K562 (cell line): ENCODE data around the gene ASZ1. TPM values are rescaled to one million over a fixed set of nuclear protein-coding genes. Genes with fewer than 3 reads are reported as not detected.

Source experiments
- ATAC-seq: fragments of 200-7000 bp; cut with Tn5 transposase; 3 replicates; pipeline ENCODE4 v1.9.1; 2020; ENCODE audit warnings: moderate library complexity
- BruUV-seq: library from RNA; stranded (reverse); fragments of 400-500 nt; replicated peaks from 2 replicates; lab custom pipeline; 2021; lab: Mats Ljungman, UMichigan
- CTCF ChIA-PET: fragments of 300-600 bp; formaldehyde crosslinking; extraction: SDS; loops from one replicate; lab custom pipeline; 2021; ENCODE audit warnings: low intra/inter-chr PET ratio; lab: Yijun Ruan, JAX
- POLR2A ChIA-PET: fragments of 300-600, 350-650 bp; sonication (Branson Sonifier 250); formaldehyde crosslinking; extraction: SDS; loops from one replicate; lab custom pipeline; 2021; ENCODE audit warnings: antibody characterized with exemption, inconsistent platforms; lab: Yijun Ruan, JAX
- DNase-seq, 4 experiments: peaks; one replicate each; pipeline versions ENCODE4 v3.0.0 to v3.0.0-alpha.2; 2011 to 2018; ENCODE audit warnings: low spot score in 3 of 4, mixed read lengths in 3 of 4; ENCODE audit errors: extremely low read depth in 1 of 4
- FAIRE-seq: peaks from 2 replicates; lab custom pipeline; 2011; peaks lifted over from hg19 to GRCh38; lab: Jason Lieb, UNC
- H2AFZ ChIP-seq: 2 replicates; pipeline ENCODE4 v1.6.0; 2011; ENCODE audit warnings: low read depth, low read length, control low read depth, inconsistent platforms
- H3K27ac ChIP-seq: fragments of 200-600 bp; 3 replicates; pipeline ENCODE4 v1.8.0; 2011; ENCODE audit warnings: low read depth, mild to moderate bottlenecking, control low read depth, inconsistent platforms, low read length, moderate library complexity, mixed read lengths; ENCODE audit errors: extremely low read depth
- H3K27me3 ChIP-seq, 2 experiments: fragments of 300-600 bp in 1 of 2; 2 replicates in 1 of 2; 3 replicates in 1 of 2; pipeline versions ENCODE4 v1.6.0 to v1.8.0; 2011; ENCODE audit warnings: inconsistent platforms in 2 of 2, low read length in 2 of 2, mild to moderate bottlenecking in 1 of 2, mixed read lengths in 1 of 2, moderate library complexity in 1 of 2; ENCODE audit not compliant: control insufficient read depth in 2 of 2, insufficient read depth in 2 of 2
- H3K36me3 ChIP-seq: fragments of 300-600 bp; 3 replicates; pipeline ENCODE4 v1.8.0; 2011; ENCODE audit warnings: mild to moderate bottlenecking, low read length, inconsistent platforms; ENCODE audit not compliant: control insufficient read depth, insufficient read depth
- H3K4me1 ChIP-seq, 2 experiments: fragments of 200-600 bp in 1 of 2; replicated peaks in 1 of 2; 2 replicates in 1 of 2; 3 replicates in 1 of 2; pipeline versions ENCODE4 v1.5.1 to v1.8.0; 2011; ENCODE audit warnings: inconsistent platforms in 2 of 2, low read length in 2 of 2, mild to moderate bottlenecking in 1 of 2, mixed read lengths in 1 of 2, moderate library complexity in 1 of 2; ENCODE audit not compliant: control insufficient read depth in 2 of 2, insufficient read depth in 2 of 2
- H3K4me2 ChIP-seq: 2 replicates; pipeline ENCODE4 v1.6.1; 2011; ENCODE audit warnings: low read length, control low read depth, inconsistent platforms, mixed read lengths; ENCODE audit not compliant: insufficient read depth
- H3K4me3 ChIP-seq: fragments of 200-600 bp; sonication (generic), shearing (Covaris generic); 2 replicates; pipeline ENCODE4 v1.5.1; 2016; ENCODE audit warnings: control low read depth, inconsistent platforms
- H3K79me2 ChIP-seq: fragments of 200-600 bp; 3 replicates; pipeline ENCODE4 v1.8.0; 2011; ENCODE audit warnings: low read length, inconsistent platforms; ENCODE audit not compliant: control insufficient read depth, insufficient read depth
- H3K9ac ChIP-seq, 2 experiments: 2 replicates each; pipeline versions ENCODE4 v1.6.0 to v1.6.1; 2011; ENCODE audit warnings: low read depth in 2 of 2, low read length in 2 of 2, control low read depth in 1 of 2, inconsistent platforms in 1 of 2, mild to moderate bottlenecking in 1 of 2, mixed read lengths in 1 of 2; ENCODE audit not compliant: insufficient read depth in 1 of 2
- H3K9me1 ChIP-seq: one replicate; pipeline ENCODE4 v1.6.0; 2011; ENCODE audit warnings: inconsistent platforms, mild to moderate bottlenecking, low read length, moderate library complexity; ENCODE audit not compliant: control insufficient read depth, insufficient read depth
- H3K9me3 ChIP-seq: replicated peaks from 2 replicates; pipeline ENCODE4 v1.5.1; 2011; ENCODE audit warnings: low read depth, low read length, inconsistent platforms; ENCODE audit not compliant: control insufficient read depth, insufficient read depth
- H4K20me1 ChIP-seq: replicated peaks from 2 replicates; pipeline ENCODE4 v1.6.1; 2011; ENCODE audit warnings: low read length, inconsistent platforms, mixed read lengths; ENCODE audit not compliant: control insufficient read depth, insufficient read depth
- E2F3 ChIP-seq: fragments of 250-450 bp; sonication (Bioruptor Pico); IDR thresholded peaks from 2 replicates; pipeline ENCODE4 v1.4.0; 2020; ENCODE audit warnings: mild to moderate bottlenecking
- ETV6 ChIP-seq, 3 experiments: fragments of 150-350 bp in 1 of 3; sonication (generic) in 1 of 3; formaldehyde crosslinking in 1 of 3; IDR thresholded peaks; 2 replicates each; pipeline versions ENCODE4 v1.6.1 to v1.8.0; 2014 to 2022; ENCODE audit warnings: borderline replicate concordance in 2 of 3, low read depth in 2 of 3, antibody characterized with exemption in 1 of 3, low read length in 1 of 3, mild to moderate bottlenecking in 1 of 3, missing genetic modification reagents in 1 of 3
- JUNB ChIP-seq: fragments of 450-650 bp; formaldehyde crosslinking; conservative IDR thresholded peaks from 2 replicates; pipeline ENCODE4 v1.4.0; 2020; ENCODE audit warnings: mild to moderate bottlenecking
- KDM2B ChIP-seq: fragments of 250-450 bp; sonication (Bioruptor Pico); IDR thresholded peaks from 2 replicates; pipeline ENCODE4 v1.8.0; 2021; ENCODE audit warnings: mild to moderate bottlenecking, moderate library complexity
- NCOR1 ChIP-seq: fragments of 450-650 bp; IDR thresholded peaks from 2 replicates; pipeline ENCODE4 v1.6.1; 2016; ENCODE audit warnings: mild to moderate bottlenecking, moderate library complexity
- POU5F1 ChIP-seq: fragments of 150-350 bp; IDR thresholded peaks from 2 replicates; pipeline ENCODE4 v1.6.1; 2014; ENCODE audit warnings: borderline replicate concordance, low read length, low read depth, mild to moderate bottlenecking; ENCODE audit not compliant: partially characterized antibody
- SMAD3 ChIP-seq: fragments of 450-650 bp; formaldehyde crosslinking; conservative IDR thresholded peaks from 2 replicates; pipeline ENCODE4 v1.4.0; 2020; ENCODE audit warnings: mild to moderate bottlenecking
- ZNF316 ChIP-seq: fragments of 450-650 bp; IDR thresholded peaks from 2 replicates; pipeline ENCODE4 v1.6.1; 2016
- ZNF449 ChIP-seq: fragments of 250-450 bp; sonication (Bioruptor Pico); IDR thresholded peaks from 2 replicates; pipeline ENCODE4 v1.8.0; 2022; ENCODE audit warnings: moderate library complexity, mild to moderate bottlenecking, inconsistent platforms
- WGBS: fragments of 100-300 bp; shearing (Covaris generic); methylation state at CpG from one replicate; pipeline ENCODE4 v1.1.6; 2016; ENCODE audit warnings: low coverage, mixed read lengths; ENCODE audit not compliant: insufficient coverage; ENCODE audit errors: missing lambda C conversion rate; 5-methylcytosine and 5-hydroxymethylcytosine counted together
- in situ Hi-C: fragments of 300-500 bp; cut with MboI; formaldehyde crosslinking; loops from 4 replicates; pipeline ENCODE4 v1.15.0; 2018; ENCODE audit warnings: inconsistent platforms, mixed read lengths
- intact Hi-C: fragments of 100-400 bp; cut with micrococcal nuclease; formaldehyde crosslinking; loops from 2 replicates; pipeline ENCODE4 v1.14.2; 2022
- polyA plus RNA-seq, 8 experiments: library from polyadenylated mRNA; depleted of rRNA in 4 of 8; stranded (reverse) in 5 of 8; unstranded in 3 of 8; fragments of >200 nt; fragmentation: Nextera tagmentation in 2 of 8; fragmentation: Illumina TruSeq in 1 of 8; extraction: Ambion mirVana in 2 of 8; extraction: Trizol in 1 of 8; gene quantifications; 2 replicates each; pipeline versions ENCODE4 v1.2.1 to v1.2.3, GENCODE V29; 2011 to 2014; ENCODE audit warnings: inconsistent platforms in 1 of 8, missing spikeins in 1 of 8
- total RNA-seq, 7 experiments: library from RNA; depleted of rRNA in 6 of 7; stranded (reverse); fragments of >200 nt in 6 of 7; fragmentation: Illumina TruSeq in 2 of 7; extraction: Trizol in 2 of 7; gene quantifications; 2 replicates each; pipeline versions ENCODE4 v1.2.1 to v1.2.3, GENCODE V29; 2011 to 2021; ENCODE audit warnings: low replicate concordance in 1 of 7
- TF ChIP-seq, protein P1 (sequence below): fragments of 250-450 bp; sonication (Bioruptor Pico); IDR thresholded peaks from 2 replicates; pipeline ENCODE4 v1.5.0; 2021; ENCODE audit warnings: mild to moderate bottlenecking, moderate library complexity
- TF ChIP-seq, protein P2 (sequence below): conservative IDR thresholded peaks from 2 replicates; pipeline ENCODE4 v1.6.1; 2011; ENCODE audit warnings: low read depth, mild to moderate bottlenecking, low read length; ENCODE audit not compliant: control insufficient read depth
- TF ChIP-seq, protein P3 (sequence below): fragments of 450-650 bp; conservative IDR thresholded peaks from 2 replicates; pipeline ENCODE4 v1.6.1; 2016; ENCODE audit warnings: missing genetic modification characterization, low read depth, mild to moderate bottlenecking, missing compliant biosample characterization, moderate library complexity

Gene ASZ1
- total and polyA plus RNA-seq, 9 of the 15 experiments (the other 6 are each of a cell fraction or from before 2014, with no cell fraction given), result not detected

DNA sequence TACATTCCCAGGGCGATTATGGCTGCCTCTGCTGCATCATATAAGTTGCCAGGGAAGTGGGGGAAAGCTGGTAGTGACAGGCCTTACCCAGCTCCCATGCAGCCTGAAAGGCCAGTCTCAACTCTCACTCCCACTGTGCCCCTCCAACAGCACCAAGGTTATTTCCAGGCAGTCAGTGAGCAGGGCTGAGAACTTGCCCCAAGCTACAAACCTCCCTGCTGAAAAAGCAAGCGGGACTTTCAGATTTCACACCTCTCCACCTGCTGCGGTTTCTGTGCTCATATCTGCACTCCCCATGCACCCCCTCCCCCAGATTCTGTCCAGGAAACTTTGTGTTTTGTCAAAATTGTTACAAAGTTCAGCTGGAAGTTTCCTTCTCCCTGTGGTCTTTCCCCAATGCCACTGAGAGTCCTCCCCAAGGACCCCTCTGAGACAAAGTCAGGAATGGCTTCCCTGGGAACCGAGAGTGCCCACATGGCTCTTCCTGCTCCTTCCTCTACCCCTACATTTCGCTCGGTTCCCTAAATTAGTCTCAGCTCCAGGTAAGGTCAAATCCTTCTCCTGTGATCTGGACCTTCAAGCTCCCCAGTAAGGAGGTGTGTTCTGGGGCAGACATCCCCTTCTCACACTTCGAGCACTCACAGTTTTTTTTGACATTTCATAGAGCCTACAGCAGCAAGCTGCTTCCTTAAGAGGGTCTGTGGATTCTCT is 79.2 kb downstream of the ASZ1 start:
- no peak for ATAC-seq
- intact Hi-C loops, result no loop called here
- H4K20me1 ChIP-seq, result no peaks in the 10 kb centered on the region
- no TSS peak for BruUV-seq
- no peaks in the 10 kb centered on the region for H3K4me1 ChIP-seq
- in situ Hi-C loops, result no loop called here
- POLR2A ChIA-PET, result interaction anchor here (0.6 kb wide), 2 partner anchors 53 to 76 kb away, joined by 3 read pairs; no protein-coding TSS in a partner anchor
- no peaks in the 10 kb centered on the region for H3K9me1 ChIP-seq
- WGBS, result 0% methylated on average over 7 of the region's 7 CpGs
- no peaks in the 10 kb centered on the region for H3K79me2 ChIP-seq
- CTCF ChIA-PET, result no interaction called here
- H3K9ac ChIP-seq, result no peak overlapping the region
- H3K27me3 ChIP-seq, result no peaks in the 10 kb centered on the region
- no peak overlapping the region for H3K4me2 ChIP-seq
- no peak for DNase-seq
- no peaks in the 10 kb centered on the region for H3K36me3 ChIP-seq
- H3K9me3 ChIP-seq, result no peaks in the 10 kb centered on the region
- no peak overlapping the region for H3K27ac ChIP-seq
- FAIRE-seq, result no peak
- no peak overlapping the region for H3K4me3 ChIP-seq
- H2AFZ ChIP-seq, result no peak overlapping the region
- TF ChIP-seq ZNF316, result no peak
- TF ChIP-seq ETV6 (IDR thresholded peaks at IDR 0.05; ENCODE audit: borderline replicate concordance in 1 of 2, low read depth in 2 of 2, low read length in 1 of 2), result no peak
- TF ChIP-seq ETV6 (CRISPR knock-in tag; IDR thresholded peaks at IDR 0.05; ENCODE audit: borderline replicate concordance), result no peak
- TF ChIP-seq, protein P1, sequence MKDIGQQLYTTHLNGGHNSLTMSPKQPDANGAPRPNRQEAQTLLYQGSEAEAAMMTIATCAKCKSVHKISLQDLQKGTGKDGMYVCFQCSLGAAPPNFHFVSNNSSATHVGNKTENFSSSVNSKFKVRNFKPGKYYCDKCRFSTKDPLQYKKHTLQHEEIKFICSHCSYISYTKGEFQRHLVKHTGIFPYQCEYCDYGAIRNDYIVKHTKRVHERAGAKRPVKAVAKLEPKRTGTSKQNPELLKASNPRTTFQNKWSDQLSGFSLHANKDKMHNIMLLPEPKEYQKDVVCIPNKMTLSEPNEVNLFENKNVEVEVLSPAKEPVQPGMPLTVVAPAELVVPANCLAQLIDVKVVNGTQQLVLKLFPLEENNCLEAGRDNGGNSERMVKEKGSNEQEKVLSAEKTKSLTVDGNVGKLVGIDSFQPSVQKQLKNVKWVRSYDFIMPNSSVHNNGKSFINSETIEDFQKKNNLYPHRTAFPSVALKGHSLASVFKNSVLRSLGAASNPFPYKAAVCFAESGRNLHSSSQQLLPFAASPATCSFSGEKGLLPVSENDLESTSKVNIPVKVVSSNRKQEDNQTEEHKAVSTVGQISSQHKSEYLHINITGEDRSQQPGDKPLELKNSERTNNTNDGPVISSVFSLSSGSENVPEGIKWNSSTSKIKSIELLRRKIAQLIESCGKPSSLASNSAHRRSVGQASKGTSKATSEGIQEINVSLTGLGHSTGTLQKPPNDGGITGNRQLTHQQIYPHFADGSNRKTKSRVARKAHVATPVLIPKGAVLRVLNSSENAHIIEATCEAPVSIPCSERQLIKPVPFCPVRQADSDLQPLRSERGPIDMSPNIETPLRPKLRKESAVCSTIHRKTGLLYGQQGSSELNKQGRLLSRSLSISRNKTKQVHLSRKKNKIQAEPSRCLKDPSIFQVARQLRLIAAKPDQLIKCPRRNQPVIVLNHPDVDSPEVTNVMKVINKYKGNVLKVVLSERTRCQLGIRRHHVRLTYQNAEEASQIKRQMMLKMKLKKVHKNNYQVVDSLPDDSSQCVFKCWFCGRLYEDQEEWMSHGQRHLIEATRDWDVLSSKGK (CRISPR knock-in tag), result no peak
- no peak for TF ChIP-seq E2F3 (CRISPR knock-in tag)
- no peak for TF ChIP-seq SMAD3 (CRISPR knock-in tag)
- no peak for TF ChIP-seq KDM2B
- TF ChIP-seq, protein P2, sequence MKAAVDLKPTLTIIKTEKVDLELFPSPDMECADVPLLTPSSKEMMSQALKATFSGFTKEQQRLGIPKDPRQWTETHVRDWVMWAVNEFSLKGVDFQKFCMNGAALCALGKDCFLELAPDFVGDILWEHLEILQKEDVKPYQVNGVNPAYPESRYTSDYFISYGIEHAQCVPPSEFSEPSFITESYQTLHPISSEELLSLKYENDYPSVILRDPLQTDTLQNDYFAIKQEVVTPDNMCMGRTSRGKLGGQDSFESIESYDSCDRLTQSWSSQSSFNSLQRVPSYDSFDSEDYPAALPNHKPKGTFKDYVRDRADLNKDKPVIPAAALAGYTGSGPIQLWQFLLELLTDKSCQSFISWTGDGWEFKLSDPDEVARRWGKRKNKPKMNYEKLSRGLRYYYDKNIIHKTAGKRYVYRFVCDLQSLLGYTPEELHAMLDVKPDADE, result no peak
- TF ChIP-seq, protein P3, sequence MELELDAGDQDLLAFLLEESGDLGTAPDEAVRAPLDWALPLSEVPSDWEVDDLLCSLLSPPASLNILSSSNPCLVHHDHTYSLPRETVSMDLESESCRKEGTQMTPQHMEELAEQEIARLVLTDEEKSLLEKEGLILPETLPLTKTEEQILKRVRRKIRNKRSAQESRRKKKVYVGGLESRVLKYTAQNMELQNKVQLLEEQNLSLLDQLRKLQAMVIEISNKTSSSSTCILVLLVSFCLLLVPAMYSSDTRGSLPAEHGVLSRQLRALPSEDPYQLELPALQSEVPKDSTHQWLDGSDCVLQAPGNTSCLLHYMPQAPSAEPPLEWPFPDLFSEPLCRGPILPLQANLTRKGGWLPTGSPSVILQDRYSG (tag), result no peak
- no peak for TF ChIP-seq JUNB (CRISPR knock-in tag)
- TF ChIP-seq NCOR1, result no peak
- TF ChIP-seq ZNF449, result no peak
- no peak for TF ChIP-seq POU5F1
